Stimulated activated CD4-positive, alpha-beta T cell treated with anti-CD3 and anti-CD28 coated beads, Interleukin-15, amount 100 ng/mL, for 48 hours (primary cell): ENCODE measurements around the gene SMC4.
"Not testable (repeated sequence)": the region's sequence is repeated elsewhere in the genome, so short reads cannot be mapped to it uniquely, and the experiment has no call there.

Source experiments
- DNase-seq, 2 donors: peaks; one replicate each; pipeline ENCODE4 v3.0.0-alpha.2; 2020; ENCODE audit warnings: low read depth in 2 of 2

The SMC4 gene

DNA sequence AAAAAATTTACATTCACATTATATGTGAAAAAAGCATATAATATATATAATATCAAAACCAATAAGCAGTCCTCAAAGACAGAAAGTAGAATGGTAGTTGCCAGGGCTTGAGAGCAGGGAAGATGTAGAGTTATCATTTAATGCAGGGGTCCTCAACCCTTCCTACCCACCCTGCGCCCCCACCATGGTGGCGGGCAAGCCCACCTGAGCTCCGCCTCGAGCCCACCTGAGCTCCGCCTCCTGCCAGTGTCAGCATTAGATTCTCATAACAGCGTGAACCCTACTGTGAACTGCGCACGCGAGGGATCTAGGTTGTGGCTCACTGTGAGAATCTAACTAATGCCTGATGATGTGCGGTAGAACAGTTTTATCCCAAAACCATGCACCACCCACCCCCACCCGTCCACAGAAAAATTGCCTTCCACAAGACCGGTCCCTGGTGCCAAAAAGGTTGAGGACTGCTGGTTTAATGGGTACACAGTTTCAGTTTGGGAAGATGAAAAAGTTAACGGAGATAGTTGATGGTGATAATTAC lies 47.1 kb downstream of the SMC4 start:
- DNase-seq, result no peak

GRCh38 chr3:160447544-160447943 lies 48.1 kb downstream of the SMC4 start:
- no peak for DNase-seq

DNA sequence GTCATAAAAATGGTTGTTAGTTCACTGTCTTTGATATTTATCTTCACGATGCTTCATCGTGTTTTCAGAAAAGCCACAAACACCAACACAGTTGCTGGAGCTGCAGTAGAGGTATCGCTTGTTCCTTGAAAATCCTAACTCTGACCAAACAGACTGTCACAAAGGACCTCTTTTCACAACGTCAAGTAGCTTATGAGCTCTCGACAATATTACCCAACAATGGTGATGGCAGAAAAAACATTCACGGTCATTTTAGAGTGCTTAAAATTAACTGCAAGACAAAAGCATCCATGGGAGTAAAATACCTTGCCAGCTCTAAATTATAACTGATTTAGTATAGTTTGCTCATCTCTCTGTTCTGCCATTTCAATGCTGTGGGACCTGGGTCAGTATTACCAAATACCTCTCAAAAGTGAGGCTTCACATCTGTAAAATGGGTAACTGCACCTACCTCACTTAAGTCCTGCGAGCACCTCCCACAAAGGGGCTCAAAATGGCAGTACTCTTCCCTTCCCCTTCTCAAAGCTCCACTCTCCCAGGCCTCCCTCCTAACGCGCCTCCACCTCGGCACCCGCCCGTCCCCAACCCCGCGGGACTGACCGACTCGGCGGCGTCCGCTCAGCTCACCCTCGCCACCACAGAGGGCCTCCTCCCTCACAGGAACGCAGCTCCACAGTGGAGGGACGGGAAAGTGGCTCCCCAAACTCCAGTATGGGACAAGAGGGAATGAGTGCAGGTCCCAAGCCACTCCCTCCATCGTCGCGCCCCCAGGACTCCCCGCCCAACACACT lies 49.6 kb downstream of the SMC4 start:
- peak; percentile 24 to 29 for DNase-seq

DNA sequence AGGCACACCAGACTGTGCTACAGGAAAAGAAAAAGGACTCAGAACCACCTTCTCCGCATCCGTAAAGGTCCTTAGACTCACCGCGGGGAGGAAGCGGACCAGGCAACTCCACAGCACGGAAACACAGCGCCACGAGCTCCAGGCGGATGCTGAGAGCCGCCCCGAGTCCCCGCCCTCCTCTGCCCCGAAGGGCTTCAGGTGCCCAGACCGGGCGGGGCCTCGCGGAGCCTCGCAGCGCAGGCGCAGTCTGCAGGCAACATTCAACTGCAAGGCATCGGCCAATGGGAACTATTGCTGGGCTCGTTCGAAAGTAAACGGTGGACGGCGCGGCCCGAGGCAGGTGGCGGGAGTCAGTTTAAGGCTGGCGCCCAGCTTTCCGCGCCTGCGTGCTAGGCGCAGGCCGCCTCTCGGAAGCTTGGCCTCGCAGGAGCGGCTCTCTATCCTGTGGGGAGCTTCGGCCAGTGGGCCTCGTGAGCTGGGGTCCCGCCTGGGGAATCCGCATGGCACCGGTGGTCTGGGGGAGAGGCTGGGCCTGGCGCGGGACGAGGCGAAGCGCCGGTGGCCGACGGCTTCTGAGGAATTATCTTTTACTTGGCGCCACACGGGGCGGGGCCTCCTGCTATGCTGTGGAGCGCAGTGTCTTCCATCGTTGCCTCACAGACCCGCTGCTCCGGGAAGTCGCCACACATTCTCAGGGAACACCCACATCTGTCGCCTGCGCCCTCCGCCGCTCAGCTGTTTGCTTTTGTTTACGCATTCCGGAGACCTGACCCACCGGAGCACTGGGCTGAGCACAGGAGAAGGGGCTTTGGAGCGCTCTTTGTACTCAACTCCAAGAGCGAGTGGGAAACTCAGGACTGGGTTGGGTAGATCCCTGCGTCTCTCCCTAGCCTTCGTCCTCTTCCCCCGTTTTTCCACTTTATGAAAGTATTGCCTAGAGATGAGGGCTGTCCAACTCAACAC lies 50.5 kb downstream of the SMC4 start, which contains the start of gene TRIM59:
Gene TRIM59 (minus strand): TSS at position 151 of the 963 bp plus-strand sequence. CDS start 10,603 bp downstream, outside the sequence.
- peak; percentile 95 to 97 for DNase-seq

- DNase-seq, result no peak
Observed at GRCh38 chr3:160450846-160451245, 51.4 kb downstream of the SMC4 start.

GRCh38 chr3:160451602-160452001 lies 52.2 kb downstream of the SMC4 start:
- no peak for DNase-seq

- DNase-seq, result not testable (repeated sequence)
Observed at GRCh38 chr3:160452251-160452650, 52.8 kb downstream of the SMC4 start.

GRCh38 chr3:160454995-160455394 lies 55.5 kb downstream of the SMC4 start:
- no peak for DNase-seq

DNA sequence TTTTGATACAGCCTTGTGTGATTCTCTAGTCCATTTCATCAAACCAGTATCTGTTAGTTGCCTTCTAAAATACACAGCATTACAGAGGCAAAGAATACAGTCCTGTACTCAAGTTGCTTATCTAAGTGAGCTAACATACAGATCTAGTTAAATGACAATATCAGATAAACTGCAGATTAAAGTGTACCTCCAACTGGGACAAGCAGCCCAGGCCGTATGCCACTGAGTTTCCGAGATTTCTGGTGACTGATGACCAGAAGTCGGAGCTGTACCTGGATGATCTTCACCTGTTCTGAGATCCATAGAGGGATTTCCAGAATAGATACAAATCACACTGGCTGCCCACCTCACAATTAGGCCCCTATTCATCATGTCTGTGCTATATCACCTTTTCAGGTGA lies 56.4 kb downstream of the SMC4 start:
- DNase-seq, result no peak

DNA sequence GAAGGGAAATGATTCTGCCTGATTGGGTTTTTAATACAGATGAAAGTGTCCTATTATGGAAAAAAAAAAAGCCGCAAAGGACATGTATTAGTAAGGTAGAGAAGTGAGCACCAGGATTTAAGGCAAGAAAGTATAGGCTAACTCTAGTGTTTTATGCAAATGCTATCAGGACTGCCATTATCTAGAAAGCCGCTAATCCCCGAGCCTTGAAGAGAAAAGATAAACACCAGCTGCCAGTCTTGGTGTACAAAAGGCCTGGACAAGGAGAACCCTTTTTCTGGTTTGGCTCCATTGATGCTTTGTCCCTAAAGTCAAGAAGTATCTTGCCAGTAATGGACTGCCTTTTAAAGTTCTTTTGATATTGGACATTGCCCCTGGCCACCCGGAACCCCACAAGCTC lies 58.7 kb downstream of the SMC4 start:
- DNase-seq, result no peak

DNA sequence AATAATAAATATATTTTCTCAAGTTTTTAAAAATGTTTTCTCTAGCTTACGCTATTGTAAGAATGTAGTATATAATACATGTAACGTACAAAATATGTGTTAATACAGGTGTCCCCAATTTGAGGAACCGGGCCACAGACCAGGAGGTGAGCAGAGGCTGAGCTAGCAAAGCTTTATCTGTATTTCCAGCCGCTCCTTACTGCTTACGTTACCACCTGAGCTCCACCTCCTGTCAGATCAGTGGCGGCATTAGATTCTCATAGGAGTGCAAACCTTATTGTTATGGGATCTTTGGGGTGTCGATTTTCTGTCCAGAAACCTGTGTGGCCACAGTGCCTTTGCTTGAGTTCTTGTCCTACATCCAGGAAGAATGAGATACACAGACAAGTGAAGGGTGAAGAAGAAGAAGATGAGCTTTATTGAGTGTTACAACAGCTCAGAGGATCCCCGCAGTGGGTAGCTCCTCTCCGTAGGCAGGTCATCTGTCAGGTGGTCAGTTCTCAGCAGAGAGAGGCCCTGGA lies 60.1 kb downstream of the SMC4 start:
- DNase-seq, result no peak

DNA sequence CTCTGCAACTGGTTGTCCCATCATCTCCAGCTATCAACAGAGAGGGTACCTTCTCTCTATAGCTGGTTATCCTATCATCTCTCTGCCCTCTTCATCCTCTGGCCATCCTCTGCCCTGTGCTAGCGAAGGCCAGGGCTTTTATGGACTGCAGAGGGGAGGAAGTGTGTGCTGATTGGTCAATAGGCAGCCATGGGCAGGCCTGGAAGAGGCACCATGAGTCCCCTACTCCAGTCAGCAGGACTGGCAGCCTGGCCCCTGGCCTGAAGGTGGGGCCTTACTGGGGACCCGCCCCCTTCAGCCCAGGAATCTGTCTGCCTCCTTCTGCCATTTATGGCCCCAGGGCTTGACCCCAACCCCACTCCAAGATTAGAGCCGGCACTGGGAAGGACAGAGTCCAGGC lies 60.6 kb downstream of the SMC4 start:
- no peak for DNase-seq

GRCh38 chr3:160464321-160464720 lies 64.9 kb downstream of the SMC4 start:
- no peak for DNase-seq

- no peak for DNase-seq
Observed at GRCh38 chr3:160464971-160465370, 65.5 kb downstream of the SMC4 start.

GRCh38 chr3:160470181-160470580 lies 70.7 kb downstream of the SMC4 start:
- DNase-seq, result no peak

DNA sequence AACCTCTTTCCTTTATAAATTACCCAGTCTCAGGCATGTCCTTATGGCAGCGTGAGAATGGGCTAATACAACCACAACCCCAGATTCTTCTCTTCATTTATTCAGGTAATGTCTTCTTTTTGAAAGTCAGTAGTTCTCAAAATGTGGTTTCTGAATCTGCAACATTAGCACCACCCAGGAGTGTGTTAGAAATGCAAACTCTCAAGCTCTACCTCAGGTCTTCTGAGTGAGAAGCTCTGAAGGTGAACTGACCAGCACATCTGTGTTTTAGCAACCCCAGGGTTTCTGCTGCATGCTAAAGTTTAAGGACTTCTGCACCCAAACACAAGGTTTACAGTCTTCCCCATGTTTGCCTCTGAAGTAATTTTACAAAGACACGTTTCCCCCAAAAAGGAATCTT lies 72.4 kb downstream of the SMC4 start:
- no peak for DNase-seq

- no peak for DNase-seq
Observed at GRCh38 chr3:160472344-160472743, 72.9 kb downstream of the SMC4 start.

- no peak for DNase-seq
Observed at GRCh38 chr3:160473221-160473620, 73.8 kb downstream of the SMC4 start.

DNA sequence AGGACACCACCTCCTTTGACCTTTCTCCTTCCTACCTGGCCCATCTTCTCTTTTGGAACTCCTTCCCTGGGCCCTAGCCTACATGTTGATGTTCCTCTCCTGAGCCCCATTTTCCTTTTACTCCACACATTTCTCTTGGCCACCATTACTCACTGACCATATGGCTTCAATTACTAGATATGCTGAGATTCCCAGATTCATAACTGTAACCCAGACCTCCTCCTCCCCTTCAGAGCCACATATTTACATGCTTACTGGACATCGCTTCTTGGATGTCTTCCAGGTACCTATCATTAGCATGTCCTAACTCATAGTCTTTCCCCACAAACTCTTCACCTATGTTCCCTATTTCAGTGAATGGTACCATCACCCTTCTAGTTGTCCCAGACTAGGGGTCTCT lies 74.5 kb downstream of the SMC4 start:
- DNase-seq, result no peak

DNA sequence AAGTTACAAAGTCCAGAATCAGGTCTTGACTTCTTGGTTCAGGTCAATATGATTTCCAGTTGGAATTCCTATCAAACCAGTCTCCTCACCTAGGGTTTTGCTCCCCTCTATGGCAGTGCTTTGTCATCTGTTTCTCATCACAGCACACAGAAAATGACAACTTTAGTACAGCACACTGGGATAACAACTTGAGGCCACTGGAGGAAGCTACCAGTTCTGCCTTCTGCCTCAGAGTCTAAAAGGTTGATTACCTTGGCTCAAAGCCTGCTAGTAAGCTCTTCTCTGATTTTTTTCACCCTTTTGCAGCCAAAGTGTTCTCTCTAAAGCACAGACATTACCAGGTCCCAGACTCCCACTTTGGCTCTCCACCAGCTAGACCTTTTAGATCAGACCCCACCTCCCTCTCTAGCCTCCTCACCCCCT lies 75.0 kb downstream of the SMC4 start:
- DNase-seq, result no peak

- no peak for DNase-seq
Observed at GRCh38 chr3:160475153-160475552, 75.7 kb downstream of the SMC4 start.

DNA sequence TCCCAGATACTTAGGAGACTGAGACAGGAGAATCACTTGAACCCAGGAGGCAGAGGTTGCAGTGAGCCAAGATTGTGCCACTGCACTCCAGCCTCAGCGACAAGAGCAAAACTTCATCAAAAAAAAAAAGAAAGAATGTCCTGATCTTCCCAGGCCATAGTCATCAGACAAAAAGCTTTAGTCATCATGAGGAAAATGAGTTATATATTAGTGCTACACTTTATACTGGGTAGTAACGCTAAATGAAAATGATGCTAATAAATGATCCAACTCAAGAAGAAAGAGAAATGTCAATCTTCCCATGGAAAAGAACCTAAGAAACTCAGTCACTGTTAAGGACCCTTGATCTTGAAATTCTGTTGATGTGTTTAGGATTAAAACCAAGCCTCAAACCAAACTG lies 76.4 kb downstream of the SMC4 start:
- DNase-seq, result no peak
